ENCODE data around the gene THSD4. TPM values are rescaled to one million over a fixed set of nuclear protein-coding genes. Genes with fewer than 3 reads are reported as not detected.

THSD4 gene
- total RNA-seq, 4 donors from 2014 or later: 2.7 to 49.2 (median 15.8) TPM

GRCh38 chr15:71294251-71294910 lies 179.1 kb downstream of the THSD4 start:
- DNase-seq (ENCODE audit: low spot score) (no peak), ATAC-seq (ENCODE audit: low FRiP score) (no peak)
- TF ChIP-seq, protein P1, sequence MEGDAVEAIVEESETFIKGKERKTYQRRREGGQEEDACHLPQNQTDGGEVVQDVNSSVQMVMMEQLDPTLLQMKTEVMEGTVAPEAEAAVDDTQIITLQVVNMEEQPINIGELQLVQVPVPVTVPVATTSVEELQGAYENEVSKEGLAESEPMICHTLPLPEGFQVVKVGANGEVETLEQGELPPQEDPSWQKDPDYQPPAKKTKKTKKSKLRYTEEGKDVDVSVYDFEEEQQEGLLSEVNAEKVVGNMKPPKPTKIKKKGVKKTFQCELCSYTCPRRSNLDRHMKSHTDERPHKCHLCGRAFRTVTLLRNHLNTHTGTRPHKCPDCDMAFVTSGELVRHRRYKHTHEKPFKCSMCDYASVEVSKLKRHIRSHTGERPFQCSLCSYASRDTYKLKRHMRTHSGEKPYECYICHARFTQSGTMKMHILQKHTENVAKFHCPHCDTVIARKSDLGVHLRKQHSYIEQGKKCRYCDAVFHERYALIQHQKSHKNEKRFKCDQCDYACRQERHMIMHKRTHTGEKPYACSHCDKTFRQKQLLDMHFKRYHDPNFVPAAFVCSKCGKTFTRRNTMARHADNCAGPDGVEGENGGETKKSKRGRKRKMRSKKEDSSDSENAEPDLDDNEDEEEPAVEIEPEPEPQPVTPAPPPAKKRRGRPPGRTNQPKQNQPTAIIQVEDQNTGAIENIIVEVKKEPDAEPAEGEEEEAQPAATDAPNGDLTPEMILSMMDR (IDR thresholded peaks at IDR 0.05): no peak

GRCh38 chr15:71294911-71295602 lies 179.8 kb downstream of the THSD4 start:
- ATAC-seq (ENCODE audit: low FRiP score) (peak; percentile 93), DNase-seq (ENCODE audit: low spot score) (no peak)
- TF ChIP-seq, protein P1 (IDR thresholded peaks at IDR 0.05): no peak

GRCh38 chr15:71295603-71296314 lies 180.5 kb downstream of the THSD4 start:
- peak; percentile 58 for ATAC-seq (ENCODE audit: low FRiP score)
- no peak for DNase-seq (ENCODE audit: low spot score)
- TF ChIP-seq, protein P1 (IDR thresholded peaks at IDR 0.05): no peak

DNA sequence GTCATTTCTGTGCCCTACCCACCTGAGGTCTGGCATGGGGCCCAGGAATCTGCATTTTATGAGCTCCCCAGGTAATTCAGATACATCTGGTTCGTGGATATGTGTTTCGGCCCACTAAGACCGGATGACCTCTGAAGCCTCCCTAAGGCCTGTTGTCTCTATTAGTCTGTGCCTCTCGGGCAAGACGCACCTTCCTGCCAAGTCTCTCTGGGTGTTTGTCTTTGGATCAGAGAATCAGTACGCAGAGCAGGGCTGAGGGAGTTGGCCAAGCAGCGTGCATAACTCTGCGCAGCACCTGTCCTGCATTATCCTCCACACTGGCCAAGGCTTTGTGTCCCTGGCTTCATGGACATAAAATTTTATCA lies 181.0 kb downstream of the THSD4 start:
- TF ChIP-seq, protein P1 (IDR thresholded peaks at IDR 0.05): no peak
- ATAC-seq (ENCODE audit: low FRiP score) (no peak), DNase-seq (ENCODE audit: low spot score) (no peak)

DNA sequence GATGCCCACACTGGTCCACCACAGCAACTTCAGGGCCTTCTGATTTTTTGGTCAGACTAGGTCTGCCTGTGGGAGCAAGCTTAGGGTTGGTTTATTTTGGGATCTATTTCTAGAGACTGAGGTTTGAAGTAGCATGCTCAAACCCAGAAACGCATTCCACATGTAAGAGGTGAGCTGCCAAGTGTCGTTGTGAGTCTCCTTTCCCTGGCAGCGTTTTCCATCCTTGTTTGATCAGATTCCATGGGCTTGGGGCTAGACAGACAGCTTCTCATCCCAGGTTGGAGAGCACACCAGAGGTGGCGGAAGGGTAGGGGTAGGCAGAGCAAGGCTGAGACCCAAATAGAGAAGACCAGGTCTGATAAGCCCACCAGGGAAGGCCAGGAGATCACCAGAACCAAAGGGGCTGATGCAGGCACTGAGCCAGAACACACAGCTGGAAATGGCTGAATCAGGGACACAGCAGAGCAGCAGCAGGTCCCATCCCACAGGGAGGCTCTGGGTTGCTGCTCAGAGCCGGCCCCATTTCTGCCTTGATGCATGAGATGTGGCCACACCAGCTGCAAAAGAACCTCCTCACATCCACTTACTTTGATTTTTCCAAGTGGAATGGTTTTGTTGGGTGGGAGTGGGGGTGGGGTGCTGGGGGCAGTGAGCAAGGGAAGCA lies 186.8 kb downstream of the THSD4 start:
- no peak for DNase-seq (ENCODE audit: low spot score)
- TF ChIP-seq, protein P1 (IDR thresholded peaks at IDR 0.05): no peak
- ATAC-seq (ENCODE audit: low FRiP score): no peak

DNA sequence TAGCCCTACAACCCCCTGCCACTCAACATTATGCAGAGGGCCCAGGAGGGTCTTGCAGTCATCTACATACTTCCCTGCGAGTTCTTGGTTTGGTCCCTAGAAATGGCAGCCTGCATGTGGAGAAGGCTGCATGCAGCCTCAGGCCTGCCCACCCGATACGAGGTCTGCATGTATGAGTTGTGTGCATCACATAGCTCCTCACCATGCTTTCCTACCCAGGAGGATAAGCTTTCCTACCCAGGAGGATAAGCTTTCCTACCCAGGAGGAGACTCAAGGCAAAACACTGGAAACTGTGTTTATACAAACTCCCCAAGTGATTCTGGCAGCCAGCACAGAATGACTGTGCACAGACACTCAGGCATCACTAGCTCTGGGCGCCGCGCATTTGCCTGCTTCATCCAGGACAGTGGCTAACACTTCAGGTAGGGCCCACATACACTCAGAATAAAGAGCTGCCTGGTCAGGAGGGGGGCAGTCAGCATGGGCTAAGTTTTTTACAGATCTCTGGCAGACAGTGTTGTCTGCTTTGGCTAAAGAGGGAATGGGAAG lies 187.7 kb downstream of the THSD4 start:
- TF ChIP-seq, protein P1 (IDR thresholded peaks at IDR 0.05): no peak
- ATAC-seq (ENCODE audit: low FRiP score): no peak
- DNase-seq (ENCODE audit: low spot score): no peak
